GM13976 (cell line): ENCODE measurements around the gene PAFAH2.
A peak's percentile ranks its signal among the peaks of the same experiment; 100 is the strongest.

Experiments used
- DNase-seq: peaks from one replicate; pipeline ENCODE4 v3.0.0; 2012; ENCODE audit warnings: low spot score
- CTCF ChIP-seq: IDR thresholded peaks from 2 replicates; pipeline ENCODE4 v1.5.1; 2012; ENCODE audit warnings: borderline replicate concordance, mild to moderate bottlenecking; ENCODE audit not compliant: insufficient read depth; ENCODE audit errors: extremely low read depth, missing control alignments, control extremely low read depth
- in situ Hi-C: fragments of 300-500 bp; cut with MboI; formaldehyde crosslinking; loops from one replicate; pipeline ENCODE4 v1.12.0; 2022; ENCODE audit warnings: low sequenced_read_pairs, mixed read lengths, inconsistent platforms; ENCODE audit not compliant: unreplicated experiment

The PAFAH2 gene

DNA sequence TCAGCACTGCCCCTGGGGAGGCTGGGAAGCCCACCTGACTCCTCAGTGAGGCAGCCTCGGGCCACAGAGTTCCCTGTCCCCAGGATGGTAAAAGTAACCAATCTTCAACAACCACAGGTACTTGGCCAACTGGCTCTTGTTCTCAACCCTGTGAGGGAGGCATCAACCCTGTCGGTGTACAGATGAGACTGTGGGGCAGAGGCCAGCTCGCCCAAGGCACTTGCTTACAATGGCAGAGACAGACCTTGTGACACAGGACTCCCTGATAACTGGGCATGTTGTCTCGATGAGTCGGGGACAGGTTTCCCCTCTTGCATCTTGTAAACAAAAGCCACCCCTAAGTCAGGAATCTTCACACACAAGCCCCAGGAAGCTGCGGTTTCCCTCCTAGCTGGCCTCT lies 40.0 kb upstream of the PAFAH2 start:
- in situ Hi-C loops = no loop called here
- TF ChIP-seq CTCF = no peak
- no peak for DNase-seq

- DNase-seq = no peak
- TF ChIP-seq CTCF = no peak
- in situ Hi-C loops = no loop called here
These were observed 39.0 kb upstream of the PAFAH2 start for GRCh38 chr1:26036756-26037281.

DNA sequence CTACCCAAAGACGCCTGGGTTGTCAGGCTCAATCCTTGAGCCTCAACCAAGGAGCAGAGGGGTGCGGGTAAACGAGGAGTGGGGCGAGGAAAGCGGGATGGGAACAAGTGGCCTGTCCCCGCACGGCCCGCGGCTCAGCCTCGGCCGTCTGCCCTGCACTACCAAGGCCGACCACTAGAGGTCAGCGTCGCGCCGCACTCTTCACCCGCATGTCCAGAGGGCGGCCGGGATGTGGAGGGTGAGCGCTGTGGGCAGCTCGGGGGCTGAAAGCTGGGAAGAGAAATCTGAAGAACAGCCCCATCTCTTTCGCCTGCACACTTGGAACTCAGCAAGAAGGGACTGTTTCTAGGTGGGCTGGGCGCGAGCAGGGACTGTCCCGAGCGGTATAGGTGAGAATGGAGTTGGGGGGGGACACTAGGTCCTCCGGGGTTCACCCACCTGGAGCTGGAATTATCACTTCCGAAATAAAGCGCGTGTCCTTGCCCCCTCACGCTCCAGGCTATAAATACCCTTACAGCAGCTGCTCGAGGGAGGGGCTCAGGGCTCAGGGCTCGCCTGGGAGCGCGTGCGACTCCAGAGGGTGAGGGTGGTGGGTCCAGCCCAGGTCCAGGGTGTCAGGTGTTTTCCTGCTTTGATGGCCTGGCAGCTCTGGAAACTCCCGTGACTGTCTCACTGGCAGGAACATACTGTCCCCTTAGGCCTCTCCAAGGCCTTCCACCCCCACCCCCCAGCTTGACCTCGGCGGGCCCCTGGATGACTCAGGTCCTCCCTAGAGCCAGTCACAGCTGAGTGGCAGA lies 38.3 kb upstream of the PAFAH2 start:
- DNase-seq = peak; percentile 95
- in situ Hi-C loops = no loop called here
- peak; percentile 99 for TF ChIP-seq CTCF

DNA sequence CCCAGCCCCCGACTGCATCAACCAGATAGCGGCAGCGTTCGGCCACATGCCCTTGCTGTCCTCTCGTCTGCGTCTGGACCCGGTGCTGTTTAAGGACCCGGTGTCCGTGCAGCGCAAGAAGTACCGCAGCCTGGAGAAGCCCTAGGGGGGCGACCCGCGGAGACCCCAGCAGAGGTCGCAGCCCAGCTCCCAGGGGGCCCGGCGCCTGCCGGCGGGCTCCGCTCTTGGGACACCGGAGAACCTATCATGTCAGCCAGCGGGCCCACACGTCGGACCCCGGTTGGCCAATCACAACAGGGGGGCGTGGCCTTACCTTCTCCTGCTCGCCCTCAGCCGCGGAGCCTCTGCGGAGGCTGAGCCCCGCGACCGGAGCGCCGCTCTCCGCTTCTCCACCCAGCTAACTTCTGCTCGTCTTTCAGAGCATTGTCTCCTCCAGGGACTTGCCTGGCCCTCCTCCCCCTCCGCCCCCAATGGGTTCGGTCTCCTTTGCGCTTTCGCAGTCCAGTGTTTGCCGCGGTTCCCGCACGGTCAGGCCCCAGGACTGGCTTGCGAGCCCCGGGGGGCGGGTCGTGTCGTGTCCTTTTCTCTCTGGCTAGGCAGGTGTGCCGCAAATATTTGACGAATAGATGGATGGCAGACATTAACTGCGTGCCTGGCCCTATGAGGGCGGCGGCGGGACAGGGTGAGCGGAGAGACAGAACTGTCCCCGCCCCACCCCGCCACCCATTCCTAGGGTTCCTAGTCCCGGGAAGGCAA lies 37.5 kb upstream of the PAFAH2 start:
- in situ Hi-C loops = no loop called here
- peak; percentile 99 for DNase-seq
- peak; percentile 14 for TF ChIP-seq CTCF

- in situ Hi-C loops = no loop called here
- DNase-seq = no peak
- no peak for TF ChIP-seq CTCF
These were observed 36.8 kb upstream of the PAFAH2 start for GRCh38 chr1:26034504-26035202.

- in situ Hi-C loops = no loop called here
- no peak for TF ChIP-seq CTCF
- DNase-seq = no peak
These were observed 34.9 kb upstream of the PAFAH2 start for GRCh38 chr1:26032656-26033357.
